Measurements from ENCODE around the gene GATB. TPM values are rescaled to one million over a fixed set of nuclear protein-coding genes. Genes with fewer than 3 reads are reported as not detected.

GATB gene
- total RNA-seq, 4 donors from 2014 or later = 19.6 to 28.9 (median 23.8) TPM

DNA sequence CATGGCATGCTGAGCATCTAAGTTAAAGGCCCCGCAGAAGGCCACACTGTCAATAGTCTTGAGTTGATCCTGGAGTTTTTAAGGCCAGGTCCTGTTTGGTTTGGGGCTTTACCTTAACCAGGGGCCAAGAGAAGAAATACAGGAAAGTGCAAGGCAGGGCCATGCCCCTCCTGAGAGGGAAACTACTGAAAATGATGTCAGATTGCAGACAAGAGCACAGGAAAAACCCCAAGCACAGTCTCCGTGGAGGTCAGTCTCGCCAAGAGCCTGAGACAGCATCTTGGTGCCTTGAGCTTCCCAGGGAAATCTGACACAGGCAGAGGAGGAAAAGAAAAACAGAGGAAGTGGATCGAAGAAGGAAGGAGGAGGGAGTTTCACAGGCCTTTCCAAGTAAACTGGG lies 32.2 kb upstream of the GATB start:
- H3K4me1 ChIP-seq = peaks cover 0 to 14% (median 0%) of the 10 kb centered on the region in 4 donors
- no peaks in the 10 kb centered on the region for H3K36me3 ChIP-seq
- H3K27me3 ChIP-seq = no peaks in the 10 kb centered on the region
- no peak for DNase-seq
- TF ChIP-seq POLR2A (IDR thresholded peaks at IDR 0.05) = no peak
- TF ChIP-seq, protein P1, sequence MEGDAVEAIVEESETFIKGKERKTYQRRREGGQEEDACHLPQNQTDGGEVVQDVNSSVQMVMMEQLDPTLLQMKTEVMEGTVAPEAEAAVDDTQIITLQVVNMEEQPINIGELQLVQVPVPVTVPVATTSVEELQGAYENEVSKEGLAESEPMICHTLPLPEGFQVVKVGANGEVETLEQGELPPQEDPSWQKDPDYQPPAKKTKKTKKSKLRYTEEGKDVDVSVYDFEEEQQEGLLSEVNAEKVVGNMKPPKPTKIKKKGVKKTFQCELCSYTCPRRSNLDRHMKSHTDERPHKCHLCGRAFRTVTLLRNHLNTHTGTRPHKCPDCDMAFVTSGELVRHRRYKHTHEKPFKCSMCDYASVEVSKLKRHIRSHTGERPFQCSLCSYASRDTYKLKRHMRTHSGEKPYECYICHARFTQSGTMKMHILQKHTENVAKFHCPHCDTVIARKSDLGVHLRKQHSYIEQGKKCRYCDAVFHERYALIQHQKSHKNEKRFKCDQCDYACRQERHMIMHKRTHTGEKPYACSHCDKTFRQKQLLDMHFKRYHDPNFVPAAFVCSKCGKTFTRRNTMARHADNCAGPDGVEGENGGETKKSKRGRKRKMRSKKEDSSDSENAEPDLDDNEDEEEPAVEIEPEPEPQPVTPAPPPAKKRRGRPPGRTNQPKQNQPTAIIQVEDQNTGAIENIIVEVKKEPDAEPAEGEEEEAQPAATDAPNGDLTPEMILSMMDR (IDR thresholded peaks at IDR 0.05) = no peak
- no peak overlapping the region for H3K4me3 ChIP-seq
- no peaks in the 10 kb centered on the region for H3K9me3 ChIP-seq
- H3K27ac ChIP-seq = no peak overlapping the region

DNA sequence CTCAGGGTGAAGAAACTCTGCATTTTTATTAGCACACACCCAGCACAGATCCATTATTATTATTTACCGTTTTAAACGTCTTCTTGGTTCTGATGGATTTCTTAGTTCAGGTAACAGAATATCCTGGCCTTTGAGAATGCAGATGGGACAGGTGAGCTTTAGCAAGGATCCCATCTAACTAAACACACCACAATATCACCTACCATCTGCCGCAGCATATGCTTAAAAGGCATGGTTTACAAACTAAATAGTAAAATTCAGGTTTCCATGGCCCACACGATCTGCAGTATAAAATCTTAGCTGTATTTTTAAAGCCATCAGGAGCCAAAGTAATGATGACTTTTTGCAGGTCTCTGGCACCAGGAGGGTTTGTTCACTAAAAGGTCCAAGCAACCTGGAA lies 31.7 kb upstream of the GATB start:
- Histone ChIP-seq H3K27ac (no peak overlapping the region), H3K27me3 (no peaks in the 10 kb centered on the region), H3K36me3 (no peaks in the 10 kb centered on the region), H3K4me3 (no peak overlapping the region), H3K4me1 (peaks cover 0 to 10% (median 0%) of the 10 kb centered on the region in 4 donors), H3K9me3 (no peaks in the 10 kb centered on the region)
- no peak for DNase-seq
- TF ChIP-seq POLR2A (IDR thresholded peaks at IDR 0.05) = no peak
- TF ChIP-seq, protein P1 (IDR thresholded peaks at IDR 0.05) = no peak

DNA sequence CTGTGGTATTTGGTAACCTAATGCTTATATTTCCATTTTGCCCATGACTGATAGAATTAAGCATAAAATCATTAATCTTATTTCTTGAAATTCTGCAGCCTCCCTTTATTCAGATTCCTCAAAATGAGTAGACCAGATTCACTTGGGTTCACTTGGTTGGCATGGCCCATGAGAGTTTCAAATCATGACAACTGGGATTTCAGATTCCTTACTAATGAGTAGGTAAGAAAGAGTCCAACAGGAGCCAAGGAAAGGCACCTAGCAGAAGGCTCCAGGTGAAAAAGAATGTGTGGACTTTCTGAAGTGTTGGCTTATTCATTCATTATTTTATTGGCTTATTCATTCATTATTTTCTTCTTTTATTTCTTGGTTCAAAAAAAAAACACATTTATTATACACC lies 27.2 kb upstream of the GATB start:
- Histone ChIP-seq H3K4me1 (no peaks in the 10 kb centered on the region), H3K36me3 (no peaks in the 10 kb centered on the region), H3K4me3 (no peak overlapping the region), H3K27ac (no peak overlapping the region), H3K9me3 (no peaks in the 10 kb centered on the region), H3K27me3 (no peaks in the 10 kb centered on the region)
- no peak for DNase-seq
- TF ChIP-seq, protein P1 (IDR thresholded peaks at IDR 0.05) = no peak
- TF ChIP-seq POLR2A (IDR thresholded peaks at IDR 0.05) = no peak

DNA sequence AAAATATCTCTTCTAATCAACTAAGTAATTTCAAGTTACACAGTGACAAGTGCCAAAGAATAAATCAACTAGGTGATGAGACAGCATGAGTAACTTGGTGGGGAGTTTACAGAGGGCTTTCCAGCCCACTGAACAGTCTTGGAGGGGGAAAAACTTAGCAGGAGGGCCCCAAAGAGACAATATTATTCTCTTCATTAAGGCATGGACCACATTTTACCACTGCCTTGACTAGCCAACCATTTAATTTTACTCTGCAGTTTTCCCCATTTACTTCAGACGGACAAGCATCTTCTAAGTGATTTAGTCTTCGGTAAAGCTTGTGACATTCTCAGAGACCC lies 25.3 kb upstream of the GATB start:
- H3K4me1 ChIP-seq = no peaks in the 10 kb centered on the region
- H3K36me3 ChIP-seq = no peaks in the 10 kb centered on the region
- H3K9me3 ChIP-seq = no peaks in the 10 kb centered on the region
- H3K27me3 ChIP-seq = no peaks in the 10 kb centered on the region
- TF ChIP-seq, protein P1 (IDR thresholded peaks at IDR 0.05) = no peak
- no peak for TF ChIP-seq POLR2A (IDR thresholded peaks at IDR 0.05)
- no peak overlapping the region for H3K27ac ChIP-seq
- DNase-seq = no peak
- no peak overlapping the region for H3K4me3 ChIP-seq

DNA sequence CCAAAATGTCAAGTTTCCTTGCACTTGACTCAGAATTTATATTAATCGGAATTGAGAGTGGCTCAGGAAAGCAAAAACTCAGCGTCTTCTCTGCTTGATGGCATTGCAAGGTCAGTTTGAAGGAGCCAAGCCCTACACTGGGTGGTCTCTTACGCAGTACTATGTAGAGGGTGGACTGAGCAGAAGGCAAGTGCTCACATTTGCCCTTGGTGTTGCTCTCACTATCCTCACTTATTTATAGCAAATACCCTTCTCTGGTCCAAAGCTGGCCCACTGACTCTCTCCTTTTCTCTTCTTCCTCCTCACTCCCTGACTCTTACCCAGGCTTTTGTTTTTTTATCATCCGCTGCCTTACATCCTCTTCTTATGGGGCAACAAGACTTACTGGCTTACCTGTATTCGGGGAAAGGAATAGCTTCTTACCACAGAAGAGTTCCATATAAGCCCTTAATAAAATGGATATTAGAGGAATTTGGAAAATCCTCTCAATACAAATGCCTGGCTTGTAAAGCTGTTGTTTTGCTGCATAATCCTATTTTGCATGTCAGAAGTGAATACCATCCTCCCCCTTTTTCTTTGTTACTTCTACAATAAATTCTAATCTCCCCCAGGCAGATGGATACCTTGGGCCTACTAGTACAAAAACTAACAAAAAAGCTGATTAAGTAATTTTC lies 24.8 kb upstream of the GATB start:
- Histone ChIP-seq H3K27me3 (no peaks in the 10 kb centered on the region), H3K9me3 (no peaks in the 10 kb centered on the region), H3K4me1 (no peaks in the 10 kb centered on the region), H3K4me3 (no peak overlapping the region), H3K27ac (no peak overlapping the region), H3K36me3 (no peaks in the 10 kb centered on the region)
- DNase-seq = no peak
- no peak for TF ChIP-seq POLR2A (IDR thresholded peaks at IDR 0.05)
- TF ChIP-seq, protein P1 (IDR thresholded peaks at IDR 0.05) = no peak

DNA sequence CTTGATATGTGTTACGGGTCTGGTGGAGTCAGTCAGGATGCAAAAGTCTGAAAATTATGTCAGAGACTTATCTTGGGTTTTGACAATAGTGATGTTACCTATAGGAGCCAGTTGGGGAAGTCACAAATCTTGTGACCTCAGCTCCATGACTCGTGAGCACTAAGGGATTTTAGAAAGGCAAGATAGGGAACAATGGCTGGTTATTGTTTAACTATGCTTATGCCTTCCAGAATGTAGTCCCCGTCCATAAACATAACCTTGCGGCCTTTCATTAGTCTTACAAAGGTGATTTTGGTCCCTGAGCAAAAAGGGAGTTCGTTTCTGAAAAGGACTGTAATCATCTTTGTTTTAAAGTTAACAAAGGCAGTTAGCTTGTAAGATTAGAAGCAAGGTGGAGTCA lies 23.9 kb upstream of the GATB start:
- Histone ChIP-seq H3K27ac (no peak overlapping the region), H3K27me3 (no peaks in the 10 kb centered on the region), H3K9me3 (no peaks in the 10 kb centered on the region), H3K4me3 (no peak overlapping the region), H3K4me1 (no peaks in the 10 kb centered on the region), H3K36me3 (no peaks in the 10 kb centered on the region)
- TF ChIP-seq POLR2A (IDR thresholded peaks at IDR 0.05) = no peak
- TF ChIP-seq, protein P1 (IDR thresholded peaks at IDR 0.05) = no peak
- DNase-seq = no peak

Measured in Peyer's patch (tissue), 4 donors.